Testis (tissue), 2 donors: ENCODE results near the gene SLC28A1.

Experiments
- CTCF ChIP-seq, 3 experiments: fragments of 450-650 bp in 2 of 3; fragments of 200-600 bp in 1 of 3; sonication (generic) in 1 of 3; IDR thresholded peaks; one replicate each; pipeline ENCODE4 v1.5.1; 2016 to 2019; ENCODE audit warnings: antibody characterized with exemption in 3 of 3, mild to moderate bottlenecking in 2 of 3, moderate library complexity in 1 of 3
- POLR2A ChIP-seq: fragments of 450-650 bp; IDR thresholded peaks from one replicate; pipeline ENCODE4 v1.6.1; 2017; ENCODE audit warnings: antibody characterized with exemption, mild to moderate bottlenecking, moderate library complexity

- TF ChIP-seq POLR2A: no peak
- TF ChIP-seq CTCF (IDR thresholded peaks at IDR 0.05): no peak
Observed at GRCh38 chr15:84908564-84908963, 24.1 kb downstream of the SLC28A1 start.
